Right cardiac atrium (tissue), 5 donors: ENCODE data around the gene S100Z. TPM values are rescaled to one million over a fixed set of nuclear protein-coding genes. Genes with fewer than 3 reads are reported as not detected.
A peak's percentile ranks its signal among the peaks of the same experiment; 100 is the strongest.

Source experiments
- ATAC-seq, 2 donors: fragments of 200-7000 bp; cut with Tn5 transposase; one replicate each; pipeline versions ENCODE4 v1.8.0 to v1.9.1; 2020; ENCODE audit warnings: moderate library complexity in 2 of 2, mild to moderate bottlenecking in 1 of 2
- DNase-seq, 3 donors: peaks; one replicate each; pipeline ENCODE4 v3.0.0-alpha.2; 2020
- H3K27ac ChIP-seq: one replicate; pipeline ENCODE4 v1.5.1; 2013; ENCODE audit warnings: mild to moderate bottlenecking, low read length, control low read depth, moderate library complexity
- H3K27me3 ChIP-seq: one replicate; pipeline ENCODE4 v1.6.1; 2013; ENCODE audit not compliant: control insufficient read depth, insufficient read depth
- H3K4me1 ChIP-seq: one replicate; pipeline ENCODE4 v1.6.1; 2013; ENCODE audit warnings: low read length; ENCODE audit not compliant: control insufficient read depth, insufficient read depth
- H3K4me3 ChIP-seq: one replicate; pipeline ENCODE4 v1.5.1; 2013; ENCODE audit warnings: low read length, control low read depth
- H3K9me3 ChIP-seq: one replicate; pipeline ENCODE4 v1.6.1; 2013; ENCODE audit warnings: low read length; ENCODE audit not compliant: control insufficient read depth
- WGBS: extraction: QIAGEN DNeasy Blood & Tissue Kit; methylation state at CpG from one replicate; pipeline ENCODE4 v1.1.7; 2013; 5-methylcytosine and 5-hydroxymethylcytosine counted together
- intact Hi-C, 4 donors: fragments of 100-400 bp; cut with DNase I; formaldehyde crosslinking; loops; one replicate each; pipeline versions ENCODE4 v1.11.0 to v1.14.0; 2022 to 2023
- polyA plus RNA-seq: library from polyadenylated mRNA; stranded (reverse); fragments of 200-250 nt; gene quantifications from one replicate; pipeline ENCODE4 v1.2.3, GENCODE V29; 2013
- total RNA-seq, 4 donors: library from RNA; stranded (reverse); fragmentation: NEBNext Ultra II Directional; extraction: Animal tissue kit (Norgen Biotek cat#: 25700); gene quantifications; one replicate each; pipeline ENCODE4 v1.2.1, GENCODE V29; 2021
- donor health status: healthy with polysubstance abuse.
- donor health status: DM: no; HTN: yes; CAD: no.
- donor health status: DM: no; HTN: no; CAD: no.
- donor health status: DM: no; HTN: yes; CAD: no; lungs with severe emphysema.
- donor health status: DM: yes; HTN: yes; CAD: no.

The S100Z gene
- total and polyA plus RNA-seq, 5 donors: not detected

DNA sequence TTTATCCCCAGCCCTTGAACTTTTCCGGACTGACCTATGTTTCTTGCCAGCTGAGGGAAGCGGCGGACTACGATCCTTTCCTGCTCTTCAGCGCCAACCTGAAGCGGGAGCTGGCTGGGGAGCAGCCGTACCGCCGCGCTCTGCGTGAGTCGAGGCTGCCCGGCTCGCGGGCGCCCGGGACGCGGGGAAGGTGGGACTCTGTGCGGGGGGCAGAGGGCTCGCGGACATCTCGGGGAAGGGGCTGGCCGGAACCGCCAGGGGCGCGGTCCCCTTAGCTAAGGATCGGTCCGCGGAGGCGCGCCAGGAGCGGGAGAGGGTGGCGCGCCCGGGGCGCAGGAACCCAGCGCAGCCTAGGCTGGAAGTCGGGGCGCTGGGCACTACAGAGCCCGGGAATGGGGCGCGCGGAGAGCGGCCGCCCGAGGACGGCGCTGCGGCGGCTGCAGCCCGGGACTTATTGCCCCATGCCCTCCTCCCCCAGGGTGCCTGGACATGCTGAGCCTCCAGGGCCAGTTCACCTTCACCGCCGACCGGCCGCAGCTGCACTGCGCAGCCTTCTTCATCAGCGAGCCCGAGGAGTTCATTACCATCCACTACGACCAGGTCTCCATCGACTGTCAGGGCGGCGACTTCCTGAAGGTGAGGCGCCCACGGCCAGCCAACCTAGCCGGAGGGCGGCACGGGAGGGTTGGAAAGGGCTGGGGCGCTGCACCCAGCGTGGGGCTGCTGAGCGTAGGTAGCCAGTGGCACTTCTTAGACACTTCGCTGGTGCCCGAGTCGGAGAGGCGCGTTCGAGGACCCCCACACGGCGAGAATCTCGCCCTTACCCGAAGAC, 104.0 kb downstream of the S100Z start:
- WGBS: under 1% methylated on average over 81 of the region's 81 CpGs
- DNase-seq: peak; percentile 13 to 46 (median 37)
- peak; percentile 62 to 78 for ATAC-seq
- H3K27me3 ChIP-seq: no peaks in the 10 kb centered on the region
- no peaks in the 10 kb centered on the region for H3K9me3 ChIP-seq
- H3K27ac ChIP-seq: peak overlapping the region; percentile 42
- H3K4me3 ChIP-seq: peak overlapping the region; percentile 38
- H3K4me1 ChIP-seq: no peaks in the 10 kb centered on the region
- intact Hi-C loops: no loop called here

GRCh38 chr5:76954383-76954763, 104.6 kb downstream of the S100Z start:
- Histone ChIP-seq H3K4me3 (peak overlapping the region; percentile 38), H3K27ac (peak overlapping the region; percentile 42), H3K27me3 (no peaks in the 10 kb centered on the region), H3K9me3 (no peaks in the 10 kb centered on the region), H3K4me1 (no peaks in the 10 kb centered on the region)
- intact Hi-C loops: no loop called here
- DNase-seq: peak; percentile 15 to 53 (median 30)
- ATAC-seq: peak in 1 of 2 donors; percentile 62
- 5% methylated on average over 25 of the region's 25 CpGs for WGBS

DNA sequence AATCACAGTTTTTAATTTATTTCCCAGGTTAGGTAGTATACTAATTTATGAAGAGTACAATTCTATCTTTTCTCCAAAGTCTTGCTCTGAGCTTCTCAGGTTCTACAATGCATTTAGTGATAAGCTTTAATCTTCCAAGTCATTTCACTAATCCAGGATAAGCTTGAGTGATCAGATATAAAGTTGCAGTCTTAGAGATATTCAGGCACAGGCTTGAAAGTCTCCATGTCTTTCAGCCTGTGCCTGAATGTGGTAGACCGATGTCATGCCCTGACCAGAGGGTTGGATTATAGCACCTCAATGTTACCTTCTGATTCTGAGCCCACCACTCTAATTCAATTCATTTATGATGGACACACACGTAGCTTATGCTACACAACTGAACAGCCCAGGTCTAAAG, 106.2 kb downstream of the S100Z start:
- intact Hi-C loops: no loop called here
- no peak for DNase-seq
- no peak overlapping the region for H3K4me3 ChIP-seq
- ATAC-seq: no peak
- no peaks in the 10 kb centered on the region for H3K27me3 ChIP-seq
- H3K27ac ChIP-seq: no peak overlapping the region
- no peaks in the 10 kb centered on the region for H3K4me1 ChIP-seq
- WGBS: 88% methylated on average over 2 of the region's 2 CpGs
- no peaks in the 10 kb centered on the region for H3K9me3 ChIP-seq

DNA sequence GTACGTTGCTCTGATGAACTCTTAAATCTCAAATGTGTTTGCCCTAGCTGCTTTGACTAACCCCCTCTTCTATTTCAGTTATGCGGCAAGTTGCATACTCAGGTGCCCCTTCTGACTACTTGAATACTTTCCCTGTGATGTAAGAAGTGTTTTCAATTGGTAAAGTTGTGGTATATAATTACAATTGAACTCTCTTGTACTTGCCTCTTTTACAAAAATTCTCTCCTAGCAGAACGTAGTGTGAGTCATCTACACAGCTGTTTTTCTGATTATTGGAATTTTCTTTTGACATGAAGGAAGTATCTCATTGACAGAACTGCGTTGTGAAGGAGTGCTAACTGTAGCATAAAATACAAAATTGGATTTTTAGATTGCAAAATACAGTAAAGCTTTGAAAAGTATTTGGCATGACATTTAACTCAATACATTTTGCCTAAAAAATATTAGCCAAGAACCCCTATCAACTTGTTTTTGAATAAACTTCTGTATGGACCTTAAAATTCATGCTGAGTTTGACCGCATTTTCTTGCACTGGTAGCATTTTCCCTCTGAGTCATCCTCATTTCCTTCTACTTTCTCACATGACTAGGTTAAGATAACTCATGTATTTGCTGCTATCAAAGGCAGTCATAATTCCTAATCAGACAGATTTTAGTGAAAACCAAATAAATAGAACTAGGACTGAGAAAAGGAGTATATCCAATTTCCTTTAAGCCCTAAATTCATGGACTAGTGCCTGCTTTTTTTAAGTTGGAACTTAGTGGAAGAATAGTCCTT, 109.4 kb downstream of the S100Z start:
- WGBS: 43% methylated on average over 5 of the region's 5 CpGs
- intact Hi-C loops: no loop called here
- DNase-seq: no peak
- Histone ChIP-seq H3K9me3 (no peaks in the 10 kb centered on the region), H3K27ac (no peak overlapping the region), H3K27me3 (no peaks in the 10 kb centered on the region), H3K4me1 (no peaks in the 10 kb centered on the region), H3K4me3 (no peak overlapping the region)
- ATAC-seq: peak in 1 of 2 donors; percentile 41

DNA sequence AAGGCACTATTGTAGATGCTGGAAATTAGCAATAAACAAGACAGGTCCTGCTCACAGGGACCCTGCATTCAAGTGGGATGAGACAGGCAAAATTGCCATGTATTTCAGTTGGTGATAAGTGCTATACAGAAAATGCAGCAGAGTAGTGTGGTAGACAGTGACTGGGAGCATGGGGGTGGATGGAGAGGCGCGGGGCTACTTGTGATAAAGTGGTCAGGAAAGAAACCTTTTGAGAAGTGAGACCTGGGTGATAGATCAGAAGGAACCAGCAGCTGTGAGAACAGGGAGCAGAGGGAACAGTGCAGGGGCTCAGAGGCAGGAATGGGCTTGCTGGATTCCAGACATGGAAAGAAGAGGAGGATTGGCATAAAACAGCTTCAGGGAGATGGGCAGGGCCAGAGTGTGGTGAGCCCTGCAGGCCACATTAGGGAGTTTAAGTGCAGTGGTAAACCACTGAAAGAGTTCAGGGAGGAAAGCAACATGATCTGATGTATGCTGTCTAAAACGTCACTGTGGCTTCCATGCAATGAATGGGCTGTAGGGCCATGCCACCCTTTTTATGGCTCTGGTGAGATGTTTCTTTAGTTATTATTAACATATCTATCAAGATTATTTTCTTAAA, 110.3 kb downstream of the S100Z start:
- Histone ChIP-seq H3K27ac (no peak overlapping the region), H3K9me3 (no peaks in the 10 kb centered on the region), H3K4me1 (no peaks in the 10 kb centered on the region), H3K4me3 (no peak overlapping the region), H3K27me3 (no peaks in the 10 kb centered on the region)
- intact Hi-C loops: no loop called here
- WGBS: 63% methylated on average over 3 of the region's 3 CpGs
- DNase-seq: no peak
- ATAC-seq: no peak

- no peak overlapping the region for H3K4me3 ChIP-seq
- DNase-seq (no peak), ATAC-seq (no peak)
- H3K9me3 ChIP-seq: no peaks in the 10 kb centered on the region
- H3K27ac ChIP-seq: no peak overlapping the region
- no peaks in the 10 kb centered on the region for H3K27me3 ChIP-seq
- whole genome bisulfite sequencing: 52% methylated on average over 2 of the region's 2 CpGs
- intact Hi-C loops: no loop called here
- no peaks in the 10 kb centered on the region for H3K4me1 ChIP-seq
Observed at GRCh38 chr5:76964060-76964459, 114.2 kb downstream of the S100Z start.

Other genes with a start within 250 kb of the S100Z start
- gene F2RL2, start 226.6 kb upstream of the S100Z start, total RNA-seq: 1 to 10 TPM in 1 of 4 donors, under 1 TPM in 3; 0.11 to 1.4 (median 0.32) TPM
- gene F2RL2, start 226.6 kb upstream of the S100Z start, polyA plus RNA-seq: 0.11 TPM
- gene F2R, start 133.9 kb upstream of the S100Z start, total RNA-seq: 10 to 100 TPM in 1 of 4 donors, 1 to 10 TPM in 3; 6.4 to 22.1 (median 8.5) TPM
- gene F2R, start 133.9 kb upstream of the S100Z start, polyA plus RNA-seq: 4.3 TPM
- gene F2RL1, start 31.0 kb upstream of the S100Z start, total RNA-seq: 1 to 10 TPM; 1.3 to 3.3 (median 1.9) TPM
- gene F2RL1, start 31.0 kb upstream of the S100Z start, polyA plus RNA-seq: 0.68 TPM
- 1 to 10 TPM; 3.0 to 5.0 (median 4.3) TPM for gene CRHBP, start 103.0 kb downstream of the S100Z start, total RNA-seq
- gene CRHBP, start 103.0 kb downstream of the S100Z start, polyA plus RNA-seq: 4.5 TPM
- 10 to 100 TPM; 11.9 to 14.7 (median 14.6) TPM for gene AGGF1, start 180.4 kb downstream of the S100Z start, total RNA-seq
- gene AGGF1, start 180.4 kb downstream of the S100Z start, polyA plus RNA-seq: 7.6 TPM
- 10 to 100 TPM; 10.0 to 12.5 (median 10.5) TPM for gene ZBED3, start 237.3 kb downstream of the S100Z start, total RNA-seq
- gene ZBED3, start 237.3 kb downstream of the S100Z start, polyA plus RNA-seq: 5.7 TPM